Natural killer cell treated with Interleukin-12 subunit alpha and Interleukin-12 subunit beta and Interleukin-15 and Interleukin-18, amount 100 ng/mL, for 72 hours (primary cell): ENCODE data around the gene OR4D11. TPM values are rescaled to one million over a fixed set of nuclear protein-coding genes. Genes with fewer than 3 reads are reported as not detected.

ENCODE experiments used
- ATAC-seq, 2 donors: fragments of 150-1000 bp; cut with Tn5 transposase in 1 of 2; sonication (Bioruptor Pico), chemical (Tn5 transposase) in 1 of 2; 2 replicates each; pipeline ENCODE4 v1.10.0; 2021
- DNase-seq: peaks from one replicate; pipeline ENCODE4 v3.0.0; 2022; ENCODE audit warnings: low spot score
- H3K27ac Mint-ChIP-seq, 2 donors: 1 replicate in 1 of 2; 2 replicates in 1 of 2; pipeline ENCODE4 v1.8.0; 2022; ENCODE audit warnings: mixed read lengths in 2 of 2, mild to moderate bottlenecking in 1 of 2, moderate library complexity in 1 of 2
- H3K27me3 Mint-ChIP-seq, 2 donors: 1 replicate in 1 of 2; 2 replicates in 1 of 2; pipeline ENCODE4 v1.8.0; 2022; ENCODE audit warnings: mixed read lengths in 2 of 2
- H3K36me3 Mint-ChIP-seq: one replicate; pipeline ENCODE4 v1.8.0; 2022; ENCODE audit warnings: mixed read lengths
- H3K4me1 Mint-ChIP-seq, 2 donors: 1 replicate in 1 of 2; 2 replicates in 1 of 2; pipeline ENCODE4 v1.8.0; 2022; ENCODE audit warnings: low read depth in 2 of 2, mixed read lengths in 2 of 2, mild to moderate bottlenecking in 1 of 2
- H3K4me3 Mint-ChIP-seq: one replicate; pipeline ENCODE4 v1.8.0; 2022; ENCODE audit warnings: mixed read lengths
- H3K9me3 Mint-ChIP-seq: 2 replicates; pipeline ENCODE4 v1.8.0; 2022; ENCODE audit warnings: mixed read lengths
- total RNA-seq, 2 donors: library from RNA; stranded (reverse); gene quantifications; one replicate each; pipeline ENCODE4 v1.2.3, GENCODE V29; 2022

The OR4D11 gene
- total RNA-seq, 2 donors from 2014 or later = not detected

DNA sequence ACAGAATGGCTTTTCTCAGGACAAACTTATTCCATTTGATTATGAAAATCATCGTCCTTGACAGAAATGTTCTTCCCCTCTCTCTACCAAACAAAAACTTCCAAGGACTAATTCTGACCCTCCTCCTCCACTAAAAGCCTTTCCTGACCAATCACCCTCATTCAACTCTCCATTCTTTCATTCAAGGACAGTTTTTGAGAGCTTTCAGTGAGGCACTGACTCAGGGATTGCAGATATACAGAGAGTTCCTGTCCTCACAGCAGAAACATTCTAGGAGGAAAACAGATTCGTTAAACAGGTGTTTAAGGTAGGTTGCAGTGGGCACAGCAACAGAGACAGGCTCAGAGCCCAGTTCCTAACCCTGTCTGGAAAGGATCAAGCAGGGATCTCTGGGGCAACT, 49.5 kb downstream of the OR4D11 start:
- H3K36me3 Mint-ChIP-seq = no peaks in the 10 kb centered on the region

GRCh38 chr11:59553323-59553722, 49.9 kb downstream of the OR4D11 start:
- Mint-ChIP-seq H3K4me1 (peaks cover 40 to 43% of the 10 kb centered on the region in 2 donors), H3K27ac (no peak overlapping the region), H3K9me3 (no peaks in the 10 kb centered on the region), H3K27me3 (peaks cover 4 to 7% of the 10 kb centered on the region in 2 donors), H3K36me3 (no peaks in the 10 kb centered on the region), H3K4me3 (no peak overlapping the region)
- ATAC-seq (no peak), DNase-seq (no peak)

More for the DNA sequence above, 49.5 kb downstream of the OR4D11 start:
- Mint-ChIP-seq H3K27ac (no peak overlapping the region), H3K27me3 (peaks cover 4 to 7% of the 10 kb centered on the region in 2 donors), H3K4me1 (peaks cover 40 to 43% of the 10 kb centered on the region in 2 donors), H3K9me3 (no peaks in the 10 kb centered on the region), H3K4me3 (peak overlapping the region; percentile 43)
- ATAC-seq (no peak), DNase-seq (no peak)

Other genes with a start within 250 kb of the OR4D11 start
- not detected for gene OR5AN1, start 144.7 kb upstream of the OR4D11 start, total RNA-seq
- gene OR5A2, start 77.2 kb upstream of the OR4D11 start, total RNA-seq = not detected
- gene OR5A1, start 67.1 kb upstream of the OR4D11 start, total RNA-seq = not detected
- not detected for gene OR4D6, start 46.6 kb upstream of the OR4D11 start, total RNA-seq
- not detected for gene OR4D10, start 30.3 kb upstream of the OR4D11 start, total RNA-seq
- not detected for gene OR4D9, start 8.0 kb downstream of the OR4D11 start, total RNA-seq
- 10 to 100 TPM; 40.5 to 45.2 TPM for gene OSBP, start 112.2 kb downstream of the OR4D11 start, total RNA-seq
- gene PATL1, start 165.5 kb downstream of the OR4D11 start, total RNA-seq = 10 to 100 TPM; 50.5 to 62.9 TPM
- not detected for gene OR10V1, start 210.3 kb downstream of the OR4D11 start, total RNA-seq